Activated CD4-positive, alpha-beta T cell treated with anti-CD3 and anti-CD28 coated beads, Interleukin-2, amount 50 U/mL, for 48 hours (primary cell): ENCODE measurements around the gene SIGLECL1.
"Not testable (repeated sequence)": the region's sequence is repeated elsewhere in the genome, so short reads cannot be mapped to it uniquely, and the experiment has no call there.

Source experiments
- DNase-seq, 2 experiments: peaks; one replicate each; pipeline ENCODE4 v3.0.0-alpha.2; 2020

Gene SIGLECL1

DNA sequence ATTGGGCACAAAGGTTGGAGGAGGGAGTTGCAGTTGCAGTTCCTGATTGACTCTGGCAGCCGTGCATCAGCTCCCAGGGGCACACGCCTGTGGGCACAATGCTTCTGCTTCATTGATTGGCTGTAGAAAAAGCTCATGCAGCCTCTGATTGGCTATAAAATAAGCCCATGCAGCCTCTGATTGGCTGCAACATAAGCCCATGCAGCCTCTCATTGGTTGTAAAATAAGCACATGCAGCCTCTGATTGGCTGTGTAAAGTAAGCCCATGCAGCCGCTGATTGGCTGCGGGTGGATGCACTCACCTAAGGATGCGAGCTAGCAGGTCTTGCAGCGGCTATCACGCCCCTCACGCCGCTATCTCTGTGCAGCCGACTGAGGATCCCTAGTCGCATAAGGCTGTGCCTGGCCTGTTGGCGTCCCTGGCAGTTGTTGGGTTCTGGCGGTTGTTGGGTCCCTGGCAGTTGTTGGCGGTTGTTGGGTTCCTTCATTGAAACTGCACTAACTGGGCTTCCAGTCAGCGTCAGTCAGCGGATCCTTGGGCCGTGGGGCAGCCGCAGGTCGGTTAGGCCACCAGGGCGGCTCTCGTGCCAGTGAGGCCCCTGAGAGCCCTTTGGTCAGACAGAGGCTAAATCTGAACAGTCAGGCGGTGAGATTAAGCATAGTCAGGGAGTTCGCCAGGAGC, at the start of gene SIGLECL1:
Gene SIGLECL1 (plus strand): TSS at position 295 of the 682 bp plus-strand sequence. CDS start 12,993 bp downstream, outside the sequence.
- DNase-seq, result no peak

- DNase-seq, result no peak
These were observed 49.2 kb upstream of the SIGLECL1 start for GRCh38 chr19:51201712-51202111.

GRCh38 chr19:51203916-51204315, 47.0 kb upstream of the SIGLECL1 start:
- DNase-seq, result no peak

GRCh38 chr19:51204321-51204720, 46.6 kb upstream of the SIGLECL1 start:
- DNase-seq, result no peak

DNA sequence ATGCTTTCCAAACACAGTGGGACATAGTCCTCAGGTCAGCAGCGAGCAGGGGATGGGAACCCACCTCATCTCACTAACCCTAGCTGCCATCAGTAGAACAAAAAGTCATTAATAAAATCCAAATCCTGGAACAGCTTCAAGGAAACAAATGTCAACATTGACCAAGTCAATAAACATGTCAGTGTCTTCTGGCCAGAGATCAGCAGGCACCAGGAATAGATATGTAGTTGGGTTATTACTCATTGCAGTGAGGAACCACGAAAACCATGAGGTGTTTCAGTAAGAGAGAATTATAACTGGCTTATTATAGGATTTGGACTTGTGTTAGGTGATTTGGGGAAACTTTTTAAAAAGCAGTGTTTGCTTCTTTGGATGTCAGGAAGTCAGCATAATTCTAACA, 43.1 kb upstream of the SIGLECL1 start:
- DNase-seq, result no peak

GRCh38 chr19:51210191-51210784, 40.6 kb upstream of the SIGLECL1 start:
- no peak for DNase-seq

GRCh38 chr19:51210874-51211361, 40.0 kb upstream of the SIGLECL1 start:
- DNase-seq, result not testable (repeated sequence)

GRCh38 chr19:51211833-51212232, 39.0 kb upstream of the SIGLECL1 start:
- no peak for DNase-seq

- DNase-seq, result no peak
These were observed 31.6 kb upstream of the SIGLECL1 start for GRCh38 chr19:51219307-51219706.

- no peak for DNase-seq
These were observed 30.9 kb upstream of the SIGLECL1 start for GRCh38 chr19:51219971-51220370.

DNA sequence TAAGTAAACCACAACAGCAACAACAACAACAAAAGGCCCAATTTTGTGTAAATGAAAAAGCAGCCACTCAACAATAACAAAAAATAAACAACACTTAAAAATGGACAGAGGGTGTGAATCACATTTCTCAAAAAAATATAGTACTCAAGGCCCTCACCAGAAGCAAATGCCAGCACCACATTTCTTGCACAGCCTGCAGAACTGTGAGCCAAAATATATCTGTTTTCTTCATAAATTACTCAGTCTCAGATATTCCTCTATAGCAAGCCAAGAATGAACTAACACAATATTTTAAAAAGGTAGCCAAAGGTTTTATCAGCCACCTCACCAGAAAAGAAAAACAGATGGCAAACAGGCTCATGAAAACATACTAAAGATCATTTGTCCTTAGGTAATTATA, 29.9 kb upstream of the SIGLECL1 start:
- no peak for DNase-seq

GRCh38 chr19:51224163-51224641, 26.7 kb upstream of the SIGLECL1 start:
- no peak for DNase-seq

GRCh38 chr19:51224898-51225393, 25.9 kb upstream of the SIGLECL1 start, which contains the start of gene CD33:
Gene CD33 (plus strand): TSS chr19:51225080. CDS start chr19:51225119, 39 bp downstream.
- not testable (repeated sequence) for DNase-seq

DNA sequence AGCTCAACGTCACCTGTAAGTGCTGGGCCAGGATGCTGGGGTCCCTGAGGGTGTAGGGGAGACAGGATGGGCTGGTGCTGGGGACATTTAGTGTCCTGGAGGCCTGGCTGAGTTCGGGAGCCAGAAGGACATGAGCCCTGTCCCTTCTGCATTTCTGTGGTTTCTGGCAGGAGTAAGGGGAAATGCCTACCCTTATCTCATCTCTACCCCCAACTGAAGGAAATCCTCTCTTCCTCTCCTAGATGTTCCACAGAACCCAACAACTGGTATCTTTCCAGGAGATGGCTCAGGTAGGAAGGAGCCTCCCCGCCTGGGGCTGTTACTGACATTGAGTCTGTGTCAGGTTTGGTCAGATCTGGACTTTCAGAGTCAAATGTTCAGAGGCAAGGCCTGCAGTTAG, 24.8 kb upstream of the SIGLECL1 start:
- no peak for DNase-seq

DNA sequence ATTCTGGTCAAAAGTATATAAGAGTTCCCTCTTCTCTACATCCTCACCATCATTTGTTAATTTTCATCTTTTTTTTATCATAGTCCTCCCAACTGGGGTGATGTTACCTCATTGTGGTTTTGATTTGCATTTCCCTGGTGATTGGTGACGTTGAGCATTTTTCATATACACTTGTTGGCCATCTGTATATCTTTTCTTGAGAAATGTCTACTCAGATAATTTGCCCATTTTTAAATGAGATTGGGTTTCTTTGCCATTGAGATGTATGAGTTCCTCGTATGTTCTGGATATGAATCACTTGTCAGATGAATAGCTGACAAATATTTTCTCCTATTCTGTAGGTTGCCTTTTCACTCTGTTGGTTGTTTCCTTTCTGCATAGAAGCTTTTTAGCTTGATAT, 23.6 kb upstream of the SIGLECL1 start:
- DNase-seq, result no peak

DNA sequence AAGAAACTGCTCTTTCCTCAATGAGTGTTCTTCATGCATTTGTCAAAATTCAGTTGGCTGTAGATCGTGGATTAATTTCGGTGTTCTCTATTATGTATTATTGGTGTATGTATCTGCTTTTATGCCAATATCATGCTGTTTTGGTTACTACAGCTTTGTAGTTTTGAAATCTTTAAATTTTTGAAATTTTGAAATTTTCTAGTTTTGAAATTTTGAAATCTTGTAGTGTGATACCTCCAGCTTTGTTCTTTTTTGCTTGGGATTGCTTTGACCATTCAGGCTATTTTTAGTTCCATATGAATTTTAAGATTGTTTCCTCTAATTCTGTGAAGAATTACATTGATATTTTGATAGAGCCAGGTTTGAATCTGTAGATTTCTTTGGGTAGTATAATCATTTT, 22.9 kb upstream of the SIGLECL1 start:
- DNase-seq, result no peak

DNA sequence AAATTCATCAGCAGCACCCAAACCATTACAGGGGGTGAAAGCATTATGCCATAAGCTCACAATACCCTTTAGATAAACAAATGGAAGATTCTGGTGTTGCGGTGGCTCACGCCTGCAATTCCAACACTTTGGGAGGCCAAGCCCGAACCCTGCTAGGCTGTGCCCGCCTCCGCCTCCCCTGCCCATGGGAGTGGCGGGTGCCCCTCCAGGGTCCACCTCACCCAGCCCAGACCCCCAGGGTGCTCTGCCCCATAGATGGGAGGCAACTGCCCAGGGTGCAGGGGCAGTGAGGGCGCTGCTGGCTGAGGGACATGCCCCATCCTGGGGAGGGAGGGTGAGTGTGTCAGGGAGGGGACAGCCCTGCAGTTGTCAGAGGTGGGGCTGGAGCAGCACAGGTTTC, 10.0 kb upstream of the SIGLECL1 start:
- no peak for DNase-seq

DNA sequence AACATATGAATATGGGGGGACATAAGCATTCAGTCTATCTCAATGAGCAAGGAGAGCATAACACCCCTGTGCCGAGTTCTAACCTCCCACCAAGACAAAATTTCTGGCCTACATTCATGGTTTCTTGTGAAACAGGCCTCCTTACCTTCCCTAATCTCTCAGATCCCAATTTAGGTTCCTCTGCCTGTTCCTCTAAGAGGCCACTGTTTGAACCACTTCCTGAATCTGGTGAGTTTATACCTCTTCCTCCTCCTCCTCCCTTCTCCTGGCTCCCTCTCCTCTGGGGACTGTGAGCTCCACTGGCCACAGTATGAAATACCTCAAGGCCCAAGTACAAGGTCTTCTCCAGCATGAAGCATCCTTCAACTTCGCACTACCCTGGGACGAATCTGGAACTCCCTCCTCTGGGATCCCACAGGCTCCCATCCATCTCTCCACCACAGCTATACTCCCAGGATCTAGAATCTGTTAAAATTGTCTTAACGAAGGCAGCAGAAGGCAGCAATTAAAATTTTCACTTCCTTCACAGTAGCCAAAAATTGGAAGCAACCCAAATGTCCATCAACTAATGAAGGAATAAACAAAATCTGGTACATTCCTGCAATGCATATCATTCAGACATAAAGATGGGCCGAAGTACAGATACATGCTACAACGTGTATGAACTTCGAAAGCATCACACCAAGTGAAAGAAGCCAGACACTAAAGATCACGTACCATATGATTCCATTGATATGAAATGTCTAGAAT, 7.8 kb upstream of the SIGLECL1 start:
- DNase-seq, result no peak

GRCh38 chr19:51246164-51246552, 4.7 kb upstream of the SIGLECL1 start:
- no peak for DNase-seq

GRCh38 chr19:51247972-51248590, 2.8 kb upstream of the SIGLECL1 start:
- DNase-seq, result no peak

GRCh38 chr19:51251468-51251820, 564 bp downstream of the SIGLECL1 start:
- DNase-seq, result no peak

DNA sequence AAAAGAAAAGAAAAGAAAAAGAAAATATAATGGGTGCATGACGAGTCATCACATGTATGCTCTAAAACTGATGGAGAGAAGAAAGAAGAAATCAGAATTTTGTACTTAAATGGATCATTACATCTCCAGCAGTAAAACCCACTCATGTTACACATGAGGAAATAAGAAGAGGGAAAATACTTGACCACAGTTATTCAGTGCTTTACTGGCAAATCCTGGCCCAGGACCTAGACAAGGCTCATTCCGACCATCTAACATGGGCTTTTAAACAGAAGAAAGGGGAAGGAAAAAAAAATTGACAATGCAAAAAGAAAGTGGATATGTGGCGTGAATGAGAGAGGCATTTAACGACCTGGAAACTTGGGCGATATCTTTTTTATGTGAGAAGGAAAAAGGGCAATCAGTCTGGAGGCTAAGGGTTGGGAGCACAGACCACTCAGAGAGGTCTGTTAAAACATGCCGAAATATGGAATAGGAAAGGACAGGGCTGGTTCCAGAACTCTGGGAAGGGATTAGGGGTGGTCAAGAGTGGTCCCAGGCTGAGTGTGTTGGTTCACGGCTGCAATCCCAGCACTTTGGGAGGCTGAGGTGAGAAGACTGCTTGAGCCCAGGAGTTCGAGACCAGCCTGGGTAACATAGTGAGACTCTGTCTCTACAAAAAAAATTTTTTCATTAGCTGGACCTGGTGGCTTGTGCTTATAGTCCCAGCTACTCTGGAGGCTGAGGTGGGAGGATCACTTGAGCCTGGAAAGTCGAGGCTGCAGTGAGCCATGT, 1.6 kb downstream of the SIGLECL1 start:
- DNase-seq, result no peak
